Kidney capillary endothelial cell (primary cell): ENCODE measurements around the gene PDGFRA.

ENCODE experiments used
- DNase-seq: peaks from one replicate; pipeline ENCODE4 v3.0.0-alpha.2; 2018; ENCODE audit warnings: low spot score

Gene PDGFRA

DNA sequence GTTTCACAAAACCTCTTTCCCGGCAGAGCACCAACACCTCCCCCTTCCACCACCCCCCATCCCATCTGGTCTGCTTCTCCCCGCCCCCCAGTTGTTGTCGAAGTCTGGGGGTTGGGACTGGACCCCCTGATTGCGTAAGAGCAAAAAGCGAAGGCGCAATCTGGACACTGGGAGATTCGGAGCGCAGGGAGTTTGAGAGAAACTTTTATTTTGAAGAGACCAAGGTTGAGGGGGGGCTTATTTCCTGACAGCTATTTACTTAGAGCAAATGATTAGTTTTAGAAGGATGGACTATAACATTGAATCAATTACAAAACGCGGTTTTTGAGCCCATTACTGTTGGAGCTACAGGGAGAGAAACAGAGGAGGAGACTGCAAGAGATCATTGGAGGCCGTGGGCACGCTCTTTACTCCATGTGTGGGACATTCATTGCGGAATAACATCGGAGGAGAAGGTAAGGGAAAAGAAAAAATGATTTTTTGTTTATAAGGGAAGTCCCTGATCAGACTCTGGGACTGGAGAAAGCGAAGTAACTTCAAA lies at the start of gene PDGFRA:
Gene PDGFRA, plus strand, starts transcription at position 333 of the 541 bp plus-strand sequence. CDS start 29,476 bp downstream, outside the sequence.
- DNase-seq, result no peak

GRCh38 chr4:54184581-54184980 lies 44.5 kb upstream of the PDGFRA start:
- no peak for DNase-seq

DNA sequence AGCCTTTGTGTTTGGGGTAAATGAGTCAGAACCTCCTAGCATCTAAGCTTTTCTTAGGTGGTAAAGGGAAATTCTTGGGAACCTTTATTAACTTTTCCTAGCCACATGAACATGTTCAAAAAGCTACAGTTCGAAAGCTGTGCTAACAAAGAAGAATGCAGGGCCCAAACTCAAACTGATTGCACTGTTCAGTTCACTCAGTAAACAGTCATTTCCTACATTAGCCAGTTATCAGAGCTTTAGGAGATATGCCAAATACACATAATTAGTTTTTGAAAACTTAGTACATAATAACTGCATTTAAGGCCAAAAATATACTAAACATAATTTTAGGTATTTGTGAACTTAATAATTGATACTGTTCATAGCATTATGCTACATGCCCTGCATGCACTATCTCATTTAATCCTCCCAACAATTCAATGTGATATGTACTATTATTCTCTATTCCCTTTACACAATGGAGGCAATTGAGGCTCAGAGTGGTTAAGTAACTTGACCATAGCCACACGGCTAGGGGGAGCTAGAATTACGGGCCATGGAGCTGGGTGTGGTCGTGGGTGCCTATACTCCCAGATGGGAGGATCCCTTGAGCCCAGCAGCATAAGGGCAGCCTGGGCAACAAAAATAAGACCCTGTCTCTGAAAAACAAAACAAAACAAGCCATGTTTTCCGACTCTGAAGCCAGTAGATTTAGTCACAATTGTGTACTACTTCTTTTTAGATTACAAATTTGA lies 43.9 kb upstream of the PDGFRA start:
- no peak for DNase-seq

DNA sequence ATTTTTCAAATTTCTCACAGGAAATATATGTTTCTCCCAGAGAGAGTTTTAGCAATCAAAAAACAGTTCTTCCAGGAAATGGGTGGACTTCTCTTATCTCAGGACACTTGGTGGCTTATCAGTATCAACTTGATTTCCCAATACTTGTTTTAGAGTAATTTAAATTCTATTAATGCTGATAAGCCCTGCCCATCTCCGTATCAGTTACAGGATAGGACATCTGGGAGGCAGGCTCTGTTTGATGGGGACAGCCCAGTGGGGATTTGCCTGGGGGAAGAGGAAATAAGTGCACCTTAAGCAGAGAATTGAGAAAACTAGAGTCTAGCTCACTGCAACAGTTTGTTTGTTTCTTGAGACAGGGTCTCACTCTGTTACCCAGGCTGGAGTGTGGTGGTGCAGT lies 43.2 kb upstream of the PDGFRA start:
- no peak for DNase-seq

- no peak for DNase-seq
These were observed 42.7 kb upstream of the PDGFRA start for GRCh38 chr4:54186371-54186770.

- DNase-seq, result no peak
These were observed 41.9 kb upstream of the PDGFRA start for GRCh38 chr4:54187148-54187547.

DNA sequence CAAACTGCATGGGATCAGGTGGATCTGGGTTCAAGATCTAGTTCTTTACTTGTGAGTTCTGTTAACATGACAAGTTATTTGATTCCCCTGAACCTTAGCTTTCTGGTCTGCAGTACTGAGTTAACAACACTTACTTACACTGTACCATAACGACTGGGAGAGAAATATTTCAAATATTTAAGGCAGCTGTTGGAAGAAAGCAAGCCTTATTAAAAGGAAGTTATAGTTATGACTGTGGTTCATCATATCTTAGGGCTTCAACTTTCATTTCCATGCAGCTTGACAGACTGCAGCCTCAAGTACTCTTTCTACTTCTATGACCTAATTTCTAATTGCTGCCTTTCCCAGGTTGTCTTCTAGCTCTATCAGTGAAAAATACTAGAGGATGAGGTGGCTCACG lies 40.0 kb upstream of the PDGFRA start:
- DNase-seq, result no peak

GRCh38 chr4:54192811-54193210 lies 36.3 kb upstream of the PDGFRA start:
- DNase-seq, result no peak

DNA sequence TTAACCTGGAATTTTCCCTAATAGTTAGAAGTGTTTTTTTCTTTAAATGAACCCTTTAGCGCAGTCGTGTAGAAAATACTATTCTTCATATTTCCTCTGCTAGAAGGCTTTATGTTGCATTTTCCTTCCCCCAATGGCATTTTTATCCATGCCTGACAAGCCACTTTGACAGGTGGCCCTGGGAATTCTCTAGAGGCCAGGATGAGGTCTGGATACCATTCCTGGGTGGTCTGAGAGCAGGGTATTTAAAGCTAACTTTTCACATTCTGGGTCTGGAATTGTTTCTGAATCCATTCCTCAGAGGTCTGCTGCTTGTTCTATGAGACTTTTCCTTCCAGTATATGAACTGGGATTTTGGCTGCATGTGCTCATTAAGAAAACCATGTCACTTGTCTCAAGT lies 31.2 kb upstream of the PDGFRA start:
- no peak for DNase-seq

DNA sequence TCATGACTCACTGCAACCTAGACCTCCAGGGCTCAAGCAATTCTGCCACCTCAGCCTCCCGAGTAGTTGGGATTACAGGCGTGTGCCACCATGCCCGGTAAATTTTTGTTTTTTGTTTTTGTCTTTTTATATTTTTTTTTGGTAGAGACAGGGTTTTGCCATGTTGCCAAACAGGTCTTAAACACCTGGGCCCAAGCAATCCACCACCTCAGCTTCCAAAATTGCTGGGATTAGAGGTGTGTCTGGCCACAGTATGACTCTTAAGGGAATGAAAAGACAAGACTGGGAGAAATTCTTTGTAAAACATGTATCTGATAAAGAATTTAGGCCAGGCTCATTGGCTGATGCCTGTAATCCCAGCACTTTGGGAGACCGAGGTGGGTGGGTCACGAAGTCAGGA lies 29.2 kb upstream of the PDGFRA start:
- no peak for DNase-seq

DNA sequence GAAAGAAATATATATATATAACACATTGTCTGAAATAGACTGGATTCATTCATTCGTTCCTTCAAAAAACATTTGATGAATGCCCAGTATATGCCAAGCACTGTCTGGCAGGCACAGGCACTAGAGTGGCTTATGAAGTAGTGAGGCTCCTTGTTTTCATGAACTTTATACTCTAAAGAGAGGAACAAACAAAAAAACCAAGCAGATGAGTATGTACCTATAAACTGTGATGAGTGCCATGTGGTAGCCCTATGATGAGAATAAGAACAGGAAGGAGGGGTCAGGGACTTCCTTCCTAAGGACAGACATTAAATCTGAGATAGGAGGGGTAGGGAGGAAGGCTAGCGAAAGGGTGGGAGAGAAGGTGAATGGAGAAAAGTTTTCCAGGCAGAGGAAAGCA lies 19.5 kb upstream of the PDGFRA start:
- DNase-seq, result no peak

DNA sequence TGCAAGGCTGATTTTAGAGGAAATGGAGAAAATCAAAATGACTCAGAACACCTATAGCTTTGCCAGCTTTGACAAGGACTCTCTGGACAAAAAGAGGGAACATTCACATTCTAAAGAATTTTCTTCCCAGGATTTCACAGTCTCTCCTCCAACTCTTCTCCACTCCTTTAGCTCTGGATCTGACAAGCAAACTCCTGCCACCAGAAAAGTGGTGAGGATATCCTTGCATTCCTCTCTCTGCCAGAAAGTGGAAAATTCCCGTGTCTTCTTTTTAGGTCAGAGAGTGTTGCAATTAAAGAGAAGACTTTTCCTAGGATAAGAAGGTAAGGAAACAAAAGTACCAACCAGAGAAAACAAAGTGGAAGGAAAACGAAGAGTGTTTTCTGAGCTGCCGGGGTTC lies 16.1 kb upstream of the PDGFRA start:
- no peak for DNase-seq

DNA sequence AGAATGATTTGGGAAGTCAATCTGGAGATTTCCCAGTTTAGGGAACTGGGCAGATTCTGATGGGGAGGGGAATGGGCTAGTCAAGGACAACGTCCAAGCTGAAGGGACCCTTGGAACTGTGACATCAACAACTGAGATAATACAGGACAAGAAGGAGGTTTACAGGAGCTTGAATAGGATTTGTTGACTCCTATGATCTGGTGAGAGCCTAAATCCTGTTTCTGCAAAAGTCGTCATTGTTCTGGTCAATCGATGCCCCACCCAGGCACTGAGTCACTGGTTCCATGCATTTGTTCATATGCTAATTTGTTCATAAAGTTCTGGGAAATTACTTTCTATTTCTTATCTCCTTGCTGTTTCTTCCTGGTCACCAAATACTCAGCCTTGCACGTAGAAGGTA lies 15.3 kb upstream of the PDGFRA start:
- no peak for DNase-seq

GRCh38 chr4:54215379-54216077 lies 13.6 kb upstream of the PDGFRA start:
- no peak for DNase-seq

- peak; percentile 77 for DNase-seq
These were observed 11.2 kb upstream of the PDGFRA start for GRCh38 chr4:54217642-54218495.

- DNase-seq, result no peak
These were observed 10.4 kb upstream of the PDGFRA start for GRCh38 chr4:54218736-54219135.

DNA sequence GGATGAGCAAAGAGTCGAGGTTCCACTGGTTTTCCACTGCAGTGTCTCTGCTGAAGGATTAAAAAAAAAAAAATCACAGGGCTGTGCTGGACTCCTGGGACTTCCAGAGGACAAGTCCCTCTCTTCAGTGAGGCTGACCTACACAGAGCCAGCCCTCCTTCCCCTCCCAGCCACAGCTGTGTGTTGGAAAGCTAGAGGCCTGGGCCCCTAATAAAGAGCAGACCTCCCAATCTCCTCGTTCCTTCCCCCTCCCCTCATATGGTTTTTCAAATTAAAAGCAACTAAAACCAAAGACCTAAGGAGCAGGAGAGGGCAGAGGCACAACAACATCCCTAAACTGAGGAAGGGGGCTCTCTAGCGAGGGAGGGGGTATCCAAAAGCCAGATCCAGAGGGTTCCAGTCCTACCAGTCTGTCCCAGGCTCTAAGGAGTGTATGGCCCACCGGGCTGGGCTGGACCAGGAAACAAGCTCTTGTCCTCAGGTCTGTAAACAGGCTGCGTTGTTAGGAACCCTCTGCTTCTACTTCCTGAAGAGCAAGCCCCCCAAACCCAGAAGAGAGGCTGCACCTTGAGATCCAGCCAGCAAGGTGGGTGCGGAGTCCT lies 4.0 kb upstream of the PDGFRA start:
- DNase-seq, result no peak

- no peak for DNase-seq
These were observed 3.3 kb upstream of the PDGFRA start for GRCh38 chr4:54225598-54226403.

- DNase-seq, result no peak
These were observed 2.5 kb upstream of the PDGFRA start for GRCh38 chr4:54226404-54227255.
